Activated naive CD4-positive, alpha-beta T cell (primary cell): ENCODE data around the gene ANKRD33B.

ENCODE experiments used
- DNase-seq, 4 experiments: peaks; one replicate each; lab custom pipeline; 2025; lab: John Stamatoyannopoulos, UW

ANKRD33B gene

GRCh38 chr5:10579536-10580521, 16.0 kb downstream of the ANKRD33B start:
- no peak for DNase-seq

DNA sequence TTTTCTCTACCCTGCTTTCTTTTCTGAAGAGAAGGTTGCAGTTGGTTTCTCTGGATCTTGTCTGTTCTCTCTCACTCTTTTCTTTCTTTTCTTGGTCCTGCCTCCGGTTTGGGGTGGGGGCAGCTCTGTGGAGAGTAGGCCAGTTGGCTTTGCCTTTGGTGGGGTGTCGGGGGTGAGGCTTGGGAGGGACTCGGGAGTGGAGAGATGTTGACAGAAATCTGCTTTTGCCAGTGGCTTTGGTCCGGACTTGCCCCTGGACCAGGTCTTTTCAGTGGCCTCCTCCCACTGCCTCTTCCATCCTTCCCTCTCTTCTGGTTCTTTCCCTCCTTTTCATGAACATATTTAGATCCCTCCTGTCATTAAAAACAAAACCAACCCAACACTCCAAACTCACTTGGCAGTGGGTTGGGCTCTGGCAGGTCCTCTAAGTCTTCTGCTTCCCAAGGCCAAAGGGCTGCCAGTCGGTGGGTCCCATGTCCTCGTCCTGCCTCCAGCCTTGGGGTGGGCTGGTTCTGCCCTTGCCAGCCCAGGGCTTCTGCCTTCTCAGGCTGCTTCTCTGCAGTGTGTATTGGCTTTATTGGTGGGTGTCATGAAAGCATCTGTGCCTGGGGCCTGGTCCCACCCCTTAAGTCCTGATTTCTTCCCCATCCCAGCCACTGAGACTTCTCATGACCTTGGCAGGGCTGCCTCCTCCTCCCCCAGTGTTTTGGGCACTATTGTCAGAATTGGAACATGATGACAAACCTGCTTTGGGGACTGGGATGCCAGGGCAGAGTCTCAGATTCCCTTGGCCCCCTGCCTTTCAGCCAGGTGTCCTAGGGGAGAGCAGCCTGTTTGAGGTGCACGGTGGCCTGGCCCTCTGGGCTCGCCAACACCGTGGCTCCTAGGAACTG, 16.9 kb downstream of the ANKRD33B start:
- no peak for DNase-seq

DNA sequence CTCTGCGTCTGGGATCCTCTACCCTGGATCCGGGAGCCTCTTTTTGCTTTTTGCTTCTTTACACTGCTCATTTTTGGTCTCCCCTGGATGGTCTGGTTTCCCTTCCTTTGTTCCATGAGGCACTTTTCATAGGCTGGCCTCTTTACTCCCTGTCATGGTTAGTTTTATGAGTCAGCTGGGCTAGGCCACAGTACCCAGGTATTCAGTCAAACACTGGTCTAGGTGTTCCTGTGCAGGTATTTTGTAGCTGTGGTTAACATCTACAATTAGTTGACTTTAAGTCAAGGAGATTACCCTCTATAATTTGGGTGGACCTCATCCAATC, 17.5 kb downstream of the ANKRD33B start:
- DNase-seq, result no peak

DNA sequence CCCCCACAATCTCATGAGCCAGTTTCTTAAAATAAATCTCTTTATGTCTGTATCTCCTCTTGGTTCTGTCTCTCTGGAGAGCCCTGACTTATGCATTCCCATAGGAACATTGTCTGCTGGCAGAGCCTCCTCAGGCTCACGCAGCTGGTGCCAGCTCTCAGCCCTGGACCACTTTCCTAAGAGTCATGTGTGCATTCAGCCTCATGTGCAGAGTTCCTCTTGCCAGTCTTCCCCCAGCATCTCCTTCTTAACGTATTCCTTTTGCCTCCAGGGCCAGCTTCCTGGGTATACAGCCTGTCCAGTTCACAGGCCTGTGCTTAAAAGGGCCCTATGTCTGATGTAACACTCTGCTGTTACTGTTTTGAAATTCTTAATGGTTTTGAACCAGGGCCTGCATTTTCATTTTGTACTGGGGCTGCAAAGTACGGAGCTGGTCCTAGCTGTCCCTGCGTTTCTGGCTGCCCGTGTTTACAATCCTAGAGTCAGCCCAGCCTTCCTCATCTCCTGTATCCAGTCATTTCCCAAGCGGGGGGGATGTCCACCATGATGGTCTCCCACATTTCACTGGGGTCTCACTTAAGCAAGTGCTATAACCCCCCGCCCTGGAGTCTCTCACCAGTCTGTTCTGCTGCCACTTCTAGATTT, 18.1 kb downstream of the ANKRD33B start:
- DNase-seq, result no peak

- DNase-seq, result no peak
Measured at GRCh38 chr5:10582512-10582897, 18.6 kb downstream of the ANKRD33B start.

- DNase-seq, result no peak
Measured at GRCh38 chr5:10583663-10584572, 20.0 kb downstream of the ANKRD33B start.

GRCh38 chr5:10584714-10585517, 21.0 kb downstream of the ANKRD33B start:
- no peak for DNase-seq

GRCh38 chr5:10585518-10585915, 21.6 kb downstream of the ANKRD33B start:
- no peak for DNase-seq

DNA sequence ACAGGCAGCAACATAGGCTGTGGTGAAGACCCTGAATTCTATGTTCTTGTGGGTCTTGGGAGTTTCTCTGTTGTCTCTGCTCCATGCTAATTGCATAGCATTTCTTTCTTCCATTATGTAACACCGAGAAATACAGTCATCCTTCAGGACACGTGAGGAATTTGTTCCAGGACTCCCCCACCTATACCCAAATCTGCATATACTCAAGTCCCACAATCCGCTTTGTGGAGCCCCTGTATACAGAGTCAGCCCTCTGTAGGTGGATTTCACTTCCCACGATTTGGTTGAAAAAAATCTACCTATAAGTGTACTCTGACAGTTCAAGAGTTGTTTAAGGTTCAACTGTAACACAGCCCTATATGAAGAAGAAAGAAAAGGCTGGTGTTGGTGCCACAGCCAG, 22.1 kb downstream of the ANKRD33B start:
- no peak for DNase-seq

- no peak for DNase-seq
Measured at GRCh38 chr5:10586555-10586954, 22.7 kb downstream of the ANKRD33B start.

GRCh38 chr5:10588109-10588775, 24.4 kb downstream of the ANKRD33B start:
- DNase-seq, result no peak

DNA sequence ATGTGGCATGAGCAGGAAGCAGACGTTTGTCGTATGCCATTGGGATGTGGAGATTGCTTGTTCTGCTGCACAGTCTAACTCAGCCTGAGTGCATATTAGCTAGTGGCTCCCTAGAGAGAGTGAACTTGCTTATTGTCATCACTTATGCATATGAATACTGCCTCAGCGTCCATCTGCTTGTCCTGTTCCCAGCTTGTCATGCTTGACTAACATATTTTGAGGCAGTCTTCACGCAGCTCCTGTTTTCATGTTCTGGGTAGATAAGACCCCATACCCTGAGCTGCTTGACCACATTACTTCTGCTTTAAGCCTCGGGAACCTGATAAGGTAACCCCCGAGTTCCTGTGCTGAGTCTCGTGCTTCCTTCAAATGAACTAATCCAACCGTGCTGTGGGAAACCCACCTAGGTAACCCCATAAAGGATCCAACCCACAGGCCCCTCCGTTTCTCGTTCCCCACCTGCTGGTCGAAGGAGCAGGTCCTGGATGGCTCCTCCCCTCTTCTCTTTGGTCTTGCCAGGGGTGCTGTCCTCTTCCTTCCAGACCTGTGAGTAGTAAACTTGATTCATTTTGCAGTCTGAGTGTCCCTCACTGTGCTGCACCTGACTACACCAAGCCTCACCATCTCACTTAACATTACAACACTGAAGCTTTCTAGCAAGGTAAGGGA, 25.0 kb downstream of the ANKRD33B start:
- no peak for DNase-seq

GRCh38 chr5:10590226-10590999, 26.5 kb downstream of the ANKRD33B start:
- no peak for DNase-seq

- DNase-seq, result no peak
Measured at GRCh38 chr5:10591159-10591558, 27.3 kb downstream of the ANKRD33B start.

DNA sequence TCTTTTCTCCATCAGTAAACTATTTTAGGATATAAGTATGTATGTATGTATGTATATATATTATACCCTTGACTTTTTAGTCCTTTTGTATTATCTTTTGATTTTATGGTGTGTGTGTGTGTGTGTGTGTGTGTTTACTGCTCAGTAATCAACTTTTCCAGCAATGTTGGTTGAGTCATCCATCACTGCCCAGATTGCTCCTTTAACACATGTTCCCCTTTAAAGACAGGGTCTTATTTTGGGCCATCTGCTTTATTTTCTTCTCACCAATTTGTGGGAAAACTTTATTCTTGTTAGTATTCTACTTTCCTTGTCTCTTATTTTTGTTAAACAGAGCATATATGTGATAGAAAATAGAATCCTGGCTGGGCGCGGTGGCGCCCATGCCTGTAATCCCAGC, 28.1 kb downstream of the ANKRD33B start:
- no peak for DNase-seq

DNA sequence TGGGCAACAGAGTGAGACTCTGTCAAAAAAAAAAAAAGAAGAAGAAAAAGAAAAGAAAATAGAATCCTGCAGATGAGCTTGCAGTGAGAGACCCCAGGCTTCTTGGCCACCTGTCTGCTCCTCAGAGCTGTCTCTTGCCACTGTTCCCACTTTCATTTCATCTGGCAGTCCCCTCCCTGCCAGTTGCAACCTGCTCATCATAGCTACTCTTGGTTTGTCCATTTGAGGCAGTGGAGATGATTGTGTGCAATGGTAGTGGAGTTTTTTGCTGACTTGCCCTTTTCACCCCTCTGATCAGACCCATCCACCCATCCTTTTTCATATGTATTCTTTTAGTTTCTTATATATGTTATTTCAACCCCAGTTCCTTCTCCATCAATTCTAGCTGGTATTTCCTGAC, 28.7 kb downstream of the ANKRD33B start:
- no peak for DNase-seq

DNA sequence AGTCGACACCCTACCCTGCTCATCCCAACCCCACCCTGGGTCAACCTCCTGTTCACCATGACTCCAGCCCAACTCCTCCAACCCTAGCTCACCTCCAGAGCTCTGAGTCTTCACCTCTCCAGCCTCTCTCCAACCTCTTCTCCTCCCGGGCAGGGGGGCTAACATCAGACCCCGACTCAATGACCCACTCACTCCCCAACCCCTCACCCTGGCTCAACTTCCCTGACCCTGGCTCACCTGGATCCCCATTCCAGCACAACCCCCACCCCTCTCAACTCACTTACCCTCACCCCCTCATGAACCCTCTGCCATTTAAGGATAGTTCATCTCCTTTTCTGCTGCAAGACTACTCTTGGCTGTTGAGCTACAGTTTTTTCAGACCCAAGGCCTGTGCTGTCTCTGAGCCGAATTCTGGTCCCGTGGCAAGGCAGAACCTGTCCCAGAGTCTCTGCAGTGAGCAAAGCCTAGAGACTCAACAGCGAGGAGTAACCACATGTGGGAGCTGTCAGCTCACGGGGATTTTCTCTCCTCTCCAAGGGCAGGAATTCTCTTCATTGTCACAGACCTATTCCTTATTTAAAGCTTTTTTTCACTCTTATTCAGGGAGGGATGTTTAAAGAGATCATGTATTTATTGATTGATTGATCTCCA, 29.8 kb downstream of the ANKRD33B start:
- DNase-seq, result no peak

GRCh38 chr5:10594591-10595210, 30.8 kb downstream of the ANKRD33B start:
- DNase-seq, result no peak
